Colonic mucosa (tissue), 4 donors: Measurements from ENCODE around the gene TMED1. TPM values are rescaled to one million over a fixed set of nuclear protein-coding genes. Genes with fewer than 3 reads are reported as not detected.

ENCODE experiments used
- DNase-seq: peaks from one replicate; pipeline ENCODE4 v3.0.0-alpha.2; 2020
- H3K27ac ChIP-seq: fragments of 200-600 bp; one replicate; pipeline ENCODE4 v1.8.0; 2021
- H3K27me3 ChIP-seq: fragments of 200-600 bp; one replicate; pipeline ENCODE4 v1.8.0; 2021
- H3K36me3 ChIP-seq: fragments of 200-600 bp; one replicate; pipeline ENCODE4 v1.8.0; 2021
- H3K4me1 ChIP-seq: fragments of 200-600 bp; one replicate; pipeline ENCODE4 v1.8.0; 2021; ENCODE audit warnings: mild to moderate bottlenecking
- H3K4me3 ChIP-seq: fragments of 200-600 bp; one replicate; pipeline ENCODE4 v1.8.0; 2021
- H3K9ac ChIP-seq, 2 donors: one replicate each; pipeline ENCODE4 v1.7.0; 2013; ENCODE audit warnings: control low read depth in 2 of 2, low read depth in 2 of 2, low read length in 2 of 2
- H3K9me3 ChIP-seq: fragments of 200-600 bp; one replicate; pipeline ENCODE4 v1.8.0; 2021
- CTCF ChIP-seq: fragments of 200-600 bp; IDR thresholded peaks from one replicate; pipeline ENCODE4 v1.8.0; 2022; ENCODE audit warnings: antibody characterized with exemption, mild to moderate bottlenecking
- intact Hi-C: fragments of 100-400 bp; cut with DNase I; formaldehyde crosslinking; loops from one replicate; pipeline ENCODE4 v1.14.1; 2022
- total RNA-seq, 2 donors: library from RNA; stranded (reverse); fragmentation: NEBNext Ultra II Directional in 1 of 2; extraction: Animal tissue kit (Norgen Biotek cat#: 25700) in 1 of 2; gene quantifications; one replicate each; pipeline ENCODE4 v1.2.1, GENCODE V29; 2021
- donor health status: healthy.
- donor health status: DM: no; HTN: no; CAD: no.
- donor health status: DM: no; HTN: no; CAD: no.

Gene TMED1
- total RNA-seq: 10 to 100 TPM; 21.2 to 22.5 TPM

- Histone ChIP-seq H3K36me3 (no peaks in the 10 kb centered on the region), H3K9ac (peak within 1 kb of the TSS; percentile 75 to 83), H3K4me3 (peak within 1 kb of the TSS; percentile 44), H3K9me3 (no peaks in the 10 kb centered on the region), H3K27me3 (no peaks in the 10 kb centered on the region), H3K4me1 (no peaks in the 10 kb centered on the region), H3K27ac (peak within 1 kb of the TSS; percentile 85)
- DNase-seq: peak; percentile 100
- intact Hi-C loops: no loop called here
- no peak for TF ChIP-seq CTCF
Observed at GRCh38 chr19:10835754-10836478, at the start of gene TMED1. Gene TMED1, minus strand, starts transcription at chr19:10836212. Its CDS starts 21 bp downstream, at chr19:10836191.

- H3K36me3 ChIP-seq: no peaks in the 10 kb centered on the region
- H3K9ac ChIP-seq: no peak overlapping the region
- H3K4me1 ChIP-seq: no peaks in the 10 kb centered on the region
- H3K27ac ChIP-seq: no peak overlapping the region
- H3K27me3 ChIP-seq: no peaks in the 10 kb centered on the region
- intact Hi-C loops: no loop called here
- H3K9me3 ChIP-seq: no peaks in the 10 kb centered on the region
- no peak for DNase-seq
- no peak overlapping the region for H3K4me3 ChIP-seq
- TF ChIP-seq CTCF: no peak
Observed at GRCh38 chr19:10885201-10886169, 49.5 kb upstream of the TMED1 start.

GRCh38 chr19:10884274-10884673, 48.3 kb upstream of the TMED1 start:
- H3K27ac ChIP-seq: no peak overlapping the region
- no peak for DNase-seq
- H3K4me3 ChIP-seq: no peak overlapping the region
- H3K9me3 ChIP-seq: no peaks in the 10 kb centered on the region
- intact Hi-C loops: no loop called here
- H3K4me1 ChIP-seq: peaks cover 3% of the 10 kb centered on the region
- no peaks in the 10 kb centered on the region for H3K36me3 ChIP-seq
- TF ChIP-seq CTCF: no peak
- H3K9ac ChIP-seq: no peak overlapping the region
- H3K27me3 ChIP-seq: no peaks in the 10 kb centered on the region

GRCh38 chr19:10882108-10882457, 46.1 kb upstream of the TMED1 start:
- H3K27ac ChIP-seq: no peak overlapping the region
- intact Hi-C loops: no loop called here
- H3K9me3 ChIP-seq: no peaks in the 10 kb centered on the region
- no peak overlapping the region for H3K9ac ChIP-seq
- H3K4me1 ChIP-seq: peaks cover 9% of the 10 kb centered on the region
- H3K36me3 ChIP-seq: no peaks in the 10 kb centered on the region
- TF ChIP-seq CTCF: no peak
- no peaks in the 10 kb centered on the region for H3K27me3 ChIP-seq
- H3K4me3 ChIP-seq: no peak overlapping the region
- DNase-seq: no peak

- no peak for TF ChIP-seq CTCF
- DNase-seq: no peak
- no peaks in the 10 kb centered on the region for H3K36me3 ChIP-seq
- H3K9ac ChIP-seq: no peak overlapping the region
- H3K9me3 ChIP-seq: no peaks in the 10 kb centered on the region
- intact Hi-C loops: no loop called here
- no peaks in the 10 kb centered on the region for H3K27me3 ChIP-seq
- no peak overlapping the region for H3K27ac ChIP-seq
- peaks cover 9% of the 10 kb centered on the region for H3K4me1 ChIP-seq
- no peak overlapping the region for H3K4me3 ChIP-seq
Observed at GRCh38 chr19:10881403-10882107, 45.5 kb upstream of the TMED1 start.
